Measurements from ENCODE around the gene COL17A1.

Gene COL17A1

GRCh38 chr10:104085801-104086400 is at the start of gene COL17A1:
Gene COL17A1 (minus strand): TSS chr10:104085880. CDS start chr10:104080673, 5,207 bp downstream.
- DNase-seq, result no peak

- DNase-seq, result no peak
Observed at GRCh38 chr10:104130041-104130440, 44.4 kb upstream of the COL17A1 start.

GRCh38 chr10:104128214-104128613 is 42.5 kb upstream of the COL17A1 start:
- no peak for DNase-seq

GRCh38 chr10:104127411-104127810 is 41.7 kb upstream of the COL17A1 start:
- peak; percentile 18 to 40 for DNase-seq

- peak; percentile 65 to 72 for DNase-seq
Observed at GRCh38 chr10:104123397-104123796, 37.7 kb upstream of the COL17A1 start.

- peak; percentile 64 to 67 for DNase-seq
Observed at GRCh38 chr10:104122225-104123107, 36.8 kb upstream of the COL17A1 start.

GRCh38 chr10:104121485-104122224 is 36.0 kb upstream of the COL17A1 start, which contains the start of gene SFR1:
Gene SFR1 (plus strand): TSS chr10:104122171. CDS start chr10:104122184, 13 bp downstream.
- peak; percentile 99 to 100 for DNase-seq

- DNase-seq, result peak; percentile 71 to 72
Observed at GRCh38 chr10:104120903-104121484, 35.3 kb upstream of the COL17A1 start.

- DNase-seq, result no peak
Observed at GRCh38 chr10:104120512-104120902, 34.8 kb upstream of the COL17A1 start.

- no peak for DNase-seq
Observed at GRCh38 chr10:104119996-104120395, 34.3 kb upstream of the COL17A1 start.

- DNase-seq, result no peak
Observed at GRCh38 chr10:104117839-104118323, 32.2 kb upstream of the COL17A1 start.

GRCh38 chr10:104113376-104113956 is 27.8 kb upstream of the COL17A1 start:
- no peak for DNase-seq

GRCh38 chr10:104109908-104110662 is 24.4 kb upstream of the COL17A1 start:
- DNase-seq, result no peak

- DNase-seq, result no peak
Observed at GRCh38 chr10:104104926-104105325, 19.2 kb upstream of the COL17A1 start.

- no peak for DNase-seq
Observed at GRCh38 chr10:104104418-104104817, 18.7 kb upstream of the COL17A1 start.

GRCh38 chr10:104103956-104104355 is 18.3 kb upstream of the COL17A1 start:
- no peak for DNase-seq

GRCh38 chr10:104101902-104102301 is 16.2 kb upstream of the COL17A1 start:
- no peak for DNase-seq

- no peak for DNase-seq
Observed at GRCh38 chr10:104100795-104101194, 15.1 kb upstream of the COL17A1 start.

GRCh38 chr10:104099941-104100340 is 14.3 kb upstream of the COL17A1 start:
- DNase-seq, result no peak

- no peak for DNase-seq
Observed at GRCh38 chr10:104099269-104099668, 13.6 kb upstream of the COL17A1 start.

- DNase-seq, result no peak
Observed at GRCh38 chr10:104098358-104098925, 12.8 kb upstream of the COL17A1 start.

All from Kasumi-1 (cell line).